LHCN-M2 (cell line): Measurements from ENCODE around the gene SNX9. TPM values are rescaled to one million over a fixed set of nuclear protein-coding genes. Genes with fewer than 3 reads are reported as not detected.

Source experiments
- DNase-seq: peaks from one replicate; pipeline ENCODE4 v3.0.0-alpha.2; 2012; ENCODE audit warnings: low read depth
- total RNA-seq: library from RNA; depleted of rRNA; stranded (reverse); fragments of >200 nt; gene quantifications from 2 replicates; pipeline ENCODE4 v1.2.3, GENCODE V29; 2014

Gene SNX9
- total RNA-seq, 1 experiment from 2014 or later = 15.6 TPM

DNA sequence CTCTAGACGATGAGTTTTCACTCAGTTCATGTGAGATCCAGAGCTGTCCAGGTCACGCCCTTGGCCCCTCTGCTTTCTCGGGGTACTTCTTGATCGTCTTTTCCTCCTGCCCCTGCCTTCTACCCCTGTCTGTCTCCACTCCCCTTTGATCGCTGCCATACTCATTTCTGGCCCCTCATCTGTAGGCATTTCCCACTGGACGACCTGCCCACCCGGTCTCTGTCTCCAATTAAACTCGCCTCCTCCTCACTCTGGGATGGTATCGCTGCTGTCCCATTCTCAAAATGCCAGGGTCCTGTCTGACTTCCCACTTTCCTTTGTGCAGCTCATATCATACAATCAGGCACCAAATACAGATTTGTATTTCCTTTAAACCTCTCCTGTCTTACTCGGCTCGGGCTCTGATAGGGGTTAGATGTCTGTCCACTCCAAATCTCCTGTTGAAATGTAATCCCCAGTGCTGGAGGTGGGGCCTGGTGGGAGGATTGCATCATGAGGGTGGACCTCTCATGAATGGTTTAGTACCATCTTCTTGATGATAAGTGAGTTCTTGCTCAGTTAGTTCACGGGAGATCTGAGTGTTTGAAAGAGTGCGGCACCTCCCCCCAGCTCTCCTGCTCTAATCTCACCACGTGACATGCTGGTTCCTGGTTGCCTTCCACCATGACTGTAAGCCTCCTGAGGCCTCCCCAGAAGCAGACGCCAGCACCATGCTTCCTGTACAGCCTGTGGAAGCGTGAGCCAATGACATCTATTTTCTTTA, 155.2 kb downstream of the SNX9 start:
- no peak for DNase-seq

DNA sequence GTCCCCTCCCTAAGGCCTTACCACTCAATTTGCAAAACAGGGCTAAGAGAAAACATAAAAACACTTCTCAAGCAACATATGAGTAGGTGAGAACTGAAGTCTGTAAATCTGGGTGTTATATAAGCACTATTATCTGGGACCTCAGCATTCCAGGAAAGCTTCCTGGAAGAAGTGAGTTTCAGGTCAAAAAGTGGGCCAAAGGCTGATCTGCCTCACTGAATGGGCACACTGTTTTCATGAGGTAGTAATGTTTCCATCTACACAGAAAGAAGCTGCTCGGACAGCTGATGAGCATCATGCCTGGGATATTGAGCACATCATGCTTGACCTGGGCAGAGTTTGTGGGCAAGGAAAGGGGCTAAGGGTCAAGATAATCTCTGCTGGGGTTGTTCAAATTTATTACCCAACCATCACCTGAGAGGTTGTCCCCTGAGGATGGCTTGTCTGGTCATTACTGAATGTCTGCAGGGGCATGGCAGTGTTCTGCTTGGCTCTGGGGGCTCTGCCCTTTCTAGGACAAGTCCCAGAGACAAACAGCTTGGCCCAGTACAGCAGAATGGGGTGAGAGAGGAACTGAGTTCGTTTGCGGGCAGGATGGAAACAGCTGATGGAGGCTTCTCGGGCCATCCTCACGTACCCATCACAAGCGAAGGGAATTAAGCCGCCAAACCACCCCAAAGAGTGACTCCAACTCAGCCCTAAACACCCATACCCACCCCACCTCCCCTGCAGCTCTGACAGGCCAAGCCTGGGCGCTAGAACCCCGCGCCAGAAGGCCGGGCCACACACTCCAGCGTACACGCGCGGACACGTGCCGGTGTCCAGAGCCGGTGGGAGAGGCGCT, 157.5 kb downstream of the SNX9 start:
- no peak for DNase-seq

DNA sequence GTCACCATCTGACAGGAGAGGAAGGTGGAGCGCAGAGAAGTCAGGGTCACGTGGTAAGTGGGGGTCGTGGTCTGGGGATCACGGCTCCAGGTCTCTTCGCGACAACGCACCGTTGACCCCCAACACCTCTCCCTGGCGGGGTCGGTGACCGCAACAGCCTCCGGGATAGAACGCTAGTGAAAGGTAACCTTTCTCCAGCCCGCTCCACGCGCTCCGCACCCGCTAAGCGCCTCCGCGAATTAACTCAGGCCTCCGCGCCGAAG, 158.0 kb downstream of the SNX9 start:
- no peak for DNase-seq

DNA sequence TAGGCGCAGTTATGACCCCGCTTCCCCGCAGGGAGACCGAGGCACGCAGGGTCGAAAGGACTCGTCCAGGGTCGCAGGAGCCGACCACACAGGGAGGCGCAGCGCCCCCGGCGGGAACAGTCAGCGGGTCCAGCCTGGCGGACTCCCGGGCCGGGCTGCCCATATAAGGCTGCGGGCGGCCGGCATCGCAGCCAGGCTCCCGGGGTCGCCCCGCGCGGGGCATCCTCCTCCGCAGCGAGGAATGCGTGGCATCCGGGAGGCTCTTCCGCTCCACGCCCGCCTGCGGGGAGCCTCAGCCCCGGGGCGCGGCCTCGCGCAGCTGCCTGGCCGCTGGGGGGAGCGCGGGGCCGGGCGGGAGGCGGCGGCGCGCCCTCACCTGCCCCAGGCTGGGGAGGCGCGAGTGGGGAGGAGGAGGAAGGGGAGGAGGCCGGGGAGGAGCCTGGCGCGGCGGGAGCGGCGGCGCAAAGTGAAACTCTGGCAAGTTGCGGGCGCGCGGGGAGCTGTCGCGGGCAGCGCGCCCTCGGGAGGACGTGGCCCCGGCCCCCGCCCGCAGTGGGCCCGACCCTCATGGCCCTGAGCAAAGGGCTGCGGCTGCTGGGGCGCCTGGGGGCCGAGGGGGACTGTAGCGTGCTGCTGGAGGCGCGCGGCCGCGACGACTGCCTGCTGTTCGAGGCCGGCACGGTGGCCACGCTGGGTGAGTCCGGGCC, 158.5 kb downstream of the SNX9 start, which contains the start of gene SYNJ2:
TSS of gene SYNJ2 (plus strand) at position 469 of the 707 bp plus-strand sequence. CDS start at position 568, 99 bp downstream.
- peak; percentile 62 for DNase-seq

DNA sequence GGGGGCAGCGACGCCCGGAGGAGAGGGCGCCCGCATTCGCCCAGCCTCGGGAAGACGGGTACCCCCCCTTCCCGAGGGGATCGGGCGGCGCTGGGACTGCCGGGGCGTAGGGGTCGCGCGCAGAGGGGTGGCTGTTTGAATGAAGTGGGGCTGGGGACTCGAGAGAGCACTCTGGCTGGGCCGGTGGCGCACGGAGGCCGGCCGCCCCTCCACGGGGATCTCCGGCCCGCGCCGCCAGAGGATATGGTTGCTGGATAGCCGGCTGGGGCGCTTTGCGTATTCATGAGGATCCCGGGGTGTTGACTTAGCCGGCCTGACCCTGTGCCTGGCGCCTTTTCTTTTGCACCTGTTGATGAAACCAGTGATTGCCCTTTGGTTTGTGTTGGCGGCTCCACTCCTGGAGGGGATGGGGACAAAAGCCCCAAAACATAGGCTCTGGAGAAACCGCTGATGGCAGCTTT, 159.1 kb downstream of the SNX9 start:
- DNase-seq = peak; percentile 49

DNA sequence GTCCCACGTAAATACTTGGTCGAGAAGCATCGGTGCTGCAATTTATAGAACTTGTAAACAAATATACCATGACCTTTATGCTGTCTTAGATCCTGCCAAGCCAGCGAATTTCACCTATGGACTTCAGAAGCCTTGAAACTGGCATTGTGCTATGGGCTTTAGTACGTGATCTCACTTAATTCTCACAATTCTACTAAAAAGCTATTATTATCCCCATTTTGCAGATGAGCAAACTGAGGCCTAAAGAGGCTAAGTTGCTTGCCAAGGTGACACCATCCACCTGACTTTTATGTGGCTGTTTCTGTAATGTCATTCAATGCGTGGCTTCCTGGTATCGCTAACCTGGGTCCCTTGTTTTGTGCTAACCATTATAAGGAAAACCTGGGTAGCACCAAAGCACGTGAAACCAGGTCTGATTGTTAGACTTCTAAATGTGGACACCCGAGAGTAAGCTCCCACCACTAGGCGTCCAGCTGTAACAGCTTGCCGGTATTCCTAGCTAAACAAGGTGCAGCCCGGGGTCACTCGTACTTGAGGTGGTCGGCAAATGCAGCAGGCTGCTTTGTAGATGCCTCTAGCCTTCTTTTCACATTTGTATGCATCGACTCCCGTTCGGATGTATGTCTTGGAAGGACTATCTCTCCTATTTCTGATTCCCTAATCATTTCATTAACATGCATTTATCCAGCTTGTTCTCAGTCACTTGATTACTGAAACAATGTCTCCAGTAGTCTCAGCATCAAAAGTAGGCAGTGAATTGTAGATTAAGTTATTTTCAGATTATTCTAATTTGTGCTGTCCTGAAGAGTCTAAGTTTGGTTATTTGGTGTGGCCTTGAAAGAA, 159.7 kb downstream of the SNX9 start:
- peak; percentile 22 for DNase-seq

DNA sequence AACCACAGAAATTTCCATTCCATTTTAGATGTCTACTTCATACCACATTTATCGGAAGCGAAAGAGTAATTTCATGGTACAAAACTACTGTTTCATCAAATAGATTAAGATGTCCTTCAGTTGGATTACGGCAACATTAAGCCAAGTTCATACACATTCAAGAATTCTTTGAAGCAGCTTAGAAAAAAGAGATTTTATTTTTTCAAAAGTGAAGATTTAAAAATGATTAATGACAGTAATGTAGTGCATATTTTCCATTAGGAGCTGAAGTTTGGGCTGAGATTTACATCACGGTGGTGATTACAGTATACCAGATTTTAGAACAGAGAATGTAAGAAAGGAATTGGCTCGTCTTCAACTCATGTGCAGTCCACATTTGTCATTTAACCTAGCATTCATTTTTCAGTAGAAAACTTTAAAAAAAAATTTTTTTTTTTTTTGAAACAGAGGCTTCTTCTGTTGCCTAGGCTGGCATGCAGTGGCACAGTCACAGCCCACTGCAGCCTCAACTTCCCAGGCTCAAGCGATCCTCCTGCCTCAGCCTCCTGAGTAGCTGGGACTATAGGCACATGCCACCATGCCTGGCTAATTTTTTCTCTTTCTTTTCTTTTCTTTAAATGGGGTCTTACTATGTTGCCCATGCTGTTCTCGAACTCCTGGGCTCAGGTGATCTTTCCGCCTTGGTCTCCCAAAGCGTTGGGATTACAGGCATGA, 160.5 kb downstream of the SNX9 start:
- no peak for DNase-seq

DNA sequence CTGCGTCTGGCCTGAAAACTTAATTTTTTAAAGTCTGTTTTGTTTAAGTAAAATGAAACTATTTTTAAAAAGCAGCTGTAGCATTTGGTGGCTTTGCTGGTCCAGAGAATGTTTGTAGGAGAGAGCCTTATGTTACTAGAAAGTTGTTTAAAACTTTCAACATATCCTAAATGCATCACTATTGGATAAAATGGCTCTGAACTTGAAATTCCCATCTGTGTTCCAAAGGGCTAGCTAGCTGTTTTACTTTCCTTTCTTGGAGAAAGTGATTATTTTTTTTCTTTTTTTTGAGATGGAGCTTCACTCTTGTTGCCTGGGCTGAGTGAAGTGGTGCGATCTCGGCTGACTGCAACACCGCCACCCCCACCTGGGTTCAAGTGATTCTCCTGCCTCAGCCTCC, 161.1 kb downstream of the SNX9 start:
- DNase-seq = no peak

DNA sequence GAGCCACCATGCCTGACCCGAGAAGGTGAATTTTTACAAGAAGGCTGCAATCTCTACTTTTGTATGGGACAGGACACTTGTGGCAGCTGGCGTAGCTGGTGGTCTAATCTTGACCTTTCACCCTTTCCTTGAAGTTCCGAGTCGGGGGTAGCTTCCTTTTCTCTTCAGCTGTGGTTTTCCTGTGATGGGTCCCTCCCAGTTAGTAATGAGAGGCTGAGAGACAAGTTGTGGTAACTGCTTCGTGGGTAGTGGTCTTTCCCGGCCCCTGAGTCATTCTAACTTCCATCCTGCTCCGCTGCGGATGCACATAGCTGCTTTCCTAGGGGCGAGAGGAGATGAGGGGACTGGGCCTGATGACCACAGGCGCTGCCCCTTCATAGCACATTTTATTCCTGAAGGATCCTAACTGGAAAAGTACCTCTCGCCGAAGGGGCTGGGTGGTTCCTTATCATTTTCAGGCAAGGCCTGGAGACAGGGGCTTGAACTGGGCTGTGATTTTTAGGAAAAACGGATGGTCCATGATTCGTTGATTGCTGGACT, 161.7 kb downstream of the SNX9 start:
- no peak for DNase-seq

DNA sequence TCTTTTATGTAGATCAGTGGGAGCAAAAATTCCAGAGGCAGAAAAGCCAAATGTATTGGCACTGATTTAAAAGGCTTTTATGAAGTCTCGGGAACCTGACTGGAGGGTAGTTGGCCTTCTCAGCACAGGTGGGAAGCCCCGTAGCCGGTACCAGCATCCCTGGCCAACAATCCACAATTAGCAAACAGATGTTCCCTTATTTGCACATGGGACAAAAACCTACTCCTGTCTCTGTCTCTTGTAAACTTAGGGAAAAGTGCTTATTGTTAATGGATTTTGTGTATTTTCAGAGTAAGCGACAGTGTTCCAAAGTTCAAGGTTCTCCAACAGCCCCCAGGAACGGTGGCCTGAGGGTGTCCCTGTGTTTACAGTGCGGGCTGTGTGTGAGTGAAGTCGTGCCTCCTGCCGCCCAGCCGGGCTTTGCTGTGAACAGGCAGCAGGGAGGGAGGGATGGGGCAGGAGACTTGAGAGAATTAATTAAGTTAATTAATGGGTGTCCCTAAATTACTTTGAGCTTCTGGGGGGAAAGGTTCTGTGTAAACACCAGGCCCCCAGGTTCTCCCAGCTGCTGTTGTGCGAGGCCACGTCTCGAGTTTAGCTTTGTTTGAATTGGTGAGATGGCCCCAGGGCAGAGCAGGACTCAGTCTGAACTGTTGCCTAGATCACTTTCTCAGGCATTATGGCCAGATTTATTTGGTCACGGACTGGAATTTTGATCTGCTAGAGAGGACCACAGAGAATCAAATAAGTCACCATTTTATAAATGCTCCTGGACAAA, 162.5 kb downstream of the SNX9 start:
- no peak for DNase-seq

DNA sequence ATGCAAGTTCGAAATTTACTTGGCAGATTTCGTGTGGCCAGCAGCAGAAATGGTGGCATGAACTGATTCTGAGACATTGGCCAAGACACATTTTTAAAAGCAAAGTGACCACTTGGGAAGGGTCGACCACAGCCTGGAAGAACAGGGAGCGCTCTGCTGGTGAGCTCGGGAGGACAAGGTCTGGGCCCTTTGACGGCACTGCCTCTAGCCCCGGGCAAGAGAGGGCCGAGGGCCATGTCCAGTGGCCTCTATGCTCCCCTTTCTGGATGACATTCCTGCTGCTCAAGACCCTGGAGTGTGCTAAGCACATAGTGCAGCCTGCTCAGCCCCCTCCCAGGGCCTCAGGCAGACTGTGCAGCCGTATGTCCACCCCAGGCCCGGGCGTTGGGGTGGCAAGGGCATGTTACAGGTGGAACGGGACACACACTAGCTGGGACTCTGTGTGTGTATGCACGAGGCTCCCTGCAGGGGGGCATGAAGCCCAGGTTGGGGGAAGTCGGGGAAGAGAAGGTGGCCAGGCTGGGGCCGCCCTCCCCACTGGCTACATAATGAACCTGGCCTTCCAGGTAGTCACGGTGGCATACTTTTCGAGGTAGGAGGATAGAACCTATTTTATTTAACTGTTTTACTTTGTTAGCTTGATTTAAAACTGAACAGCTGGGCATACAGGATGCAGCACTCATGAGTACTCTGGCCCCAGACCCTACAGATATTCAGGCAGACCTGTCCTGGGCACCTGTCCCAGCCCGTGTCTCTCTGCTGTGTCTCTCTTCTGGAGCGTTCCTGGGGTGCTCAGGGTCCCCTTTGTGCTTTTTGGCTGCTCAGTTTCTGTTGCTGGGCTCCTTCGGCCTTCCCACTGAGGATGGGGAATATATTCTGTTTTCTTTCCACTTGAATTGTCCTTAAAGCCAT, 165.0 kb downstream of the SNX9 start:
- no peak for DNase-seq

DNA sequence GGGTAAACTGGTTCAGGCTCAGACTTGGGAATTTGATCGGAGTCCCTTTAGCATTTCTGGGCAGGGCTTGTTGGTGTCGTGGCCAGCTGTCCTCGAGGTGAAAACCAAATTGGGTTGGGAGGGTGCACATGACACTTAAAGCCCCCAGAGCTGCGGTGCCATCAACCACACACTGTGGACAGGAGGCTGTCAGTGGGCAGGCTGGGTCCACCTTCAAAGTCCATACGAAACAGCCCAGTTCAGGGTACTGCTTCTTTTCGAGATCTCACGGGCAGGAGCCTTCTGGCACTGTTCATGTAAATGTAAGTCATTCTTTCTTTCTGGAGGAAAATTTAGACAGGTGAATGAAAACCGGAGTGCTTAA, 165.6 kb downstream of the SNX9 start:
- DNase-seq = no peak

DNA sequence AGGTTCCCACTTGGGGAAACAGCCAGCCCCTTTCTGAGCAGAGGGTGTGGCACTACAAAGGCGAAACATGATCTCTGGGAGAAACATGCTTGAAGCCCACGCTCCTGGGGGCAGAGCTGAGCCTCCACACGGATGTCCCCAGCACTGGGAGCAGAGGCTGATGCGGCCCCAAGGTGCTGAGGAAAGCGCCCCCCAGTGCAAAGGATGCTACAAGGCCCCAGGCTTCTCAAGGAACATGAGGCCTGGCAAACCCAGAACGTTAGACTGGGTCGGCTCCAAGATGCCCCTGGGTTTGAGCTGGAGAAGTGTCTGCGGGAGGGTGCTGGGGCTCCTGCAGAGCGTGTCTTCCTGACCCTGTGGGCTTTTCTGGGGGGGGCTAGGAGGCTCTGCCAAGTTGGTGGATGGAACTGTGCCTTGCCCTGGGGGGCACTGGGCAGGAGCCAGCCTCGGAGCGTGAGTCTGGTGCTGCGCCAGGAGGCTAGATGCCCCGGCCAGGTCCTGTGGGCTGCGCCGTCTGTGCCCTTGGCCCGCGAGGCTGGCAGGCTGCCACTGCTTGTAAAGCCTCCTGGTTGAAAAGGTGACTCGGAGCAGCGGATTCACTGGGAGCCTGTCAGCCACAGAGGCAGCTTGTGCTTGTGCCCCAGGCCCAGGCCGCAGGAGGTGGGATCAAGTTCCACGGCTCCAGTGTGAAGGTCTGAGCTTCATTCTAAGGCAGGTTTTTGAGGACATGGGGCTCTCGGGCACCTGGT, 166.7 kb downstream of the SNX9 start:
- peak; percentile 36 for DNase-seq

DNA sequence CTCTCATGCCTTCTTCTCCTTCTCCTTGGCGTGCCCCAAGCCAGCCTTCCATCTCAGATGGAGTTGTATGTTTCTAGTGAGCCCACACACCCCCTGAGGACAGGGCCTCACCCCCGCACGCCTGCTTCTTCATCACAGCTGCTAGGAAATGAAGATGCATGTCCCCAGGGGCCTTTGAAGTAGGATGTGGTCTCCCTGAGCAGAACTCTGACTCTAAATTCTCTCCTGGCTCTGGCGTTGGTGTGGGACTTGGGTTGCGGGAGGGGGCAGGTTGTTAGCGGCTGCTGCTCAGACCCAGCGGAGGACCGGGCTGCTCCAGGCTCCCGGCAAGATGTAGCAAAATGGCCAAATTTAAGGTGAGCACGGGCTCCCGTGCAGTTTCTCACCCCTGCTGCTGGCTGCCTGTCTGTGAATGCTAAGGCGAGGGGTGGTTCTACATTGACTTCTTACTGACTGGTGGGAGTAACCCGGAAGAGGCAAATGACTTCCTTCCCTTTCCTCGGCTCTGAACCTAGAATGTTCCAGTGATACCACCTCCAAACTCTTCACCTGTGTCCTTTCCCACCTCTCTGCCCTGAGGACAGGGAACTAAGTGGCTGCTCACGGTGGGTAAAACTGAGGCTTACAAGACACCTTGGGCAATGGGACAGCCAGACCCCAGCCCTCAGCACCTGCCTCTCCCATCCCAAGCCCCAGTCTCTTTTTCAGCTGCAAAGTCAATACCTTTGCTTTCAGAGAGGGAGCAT, 167.4 kb downstream of the SNX9 start:
- peak; percentile 49 for DNase-seq

DNA sequence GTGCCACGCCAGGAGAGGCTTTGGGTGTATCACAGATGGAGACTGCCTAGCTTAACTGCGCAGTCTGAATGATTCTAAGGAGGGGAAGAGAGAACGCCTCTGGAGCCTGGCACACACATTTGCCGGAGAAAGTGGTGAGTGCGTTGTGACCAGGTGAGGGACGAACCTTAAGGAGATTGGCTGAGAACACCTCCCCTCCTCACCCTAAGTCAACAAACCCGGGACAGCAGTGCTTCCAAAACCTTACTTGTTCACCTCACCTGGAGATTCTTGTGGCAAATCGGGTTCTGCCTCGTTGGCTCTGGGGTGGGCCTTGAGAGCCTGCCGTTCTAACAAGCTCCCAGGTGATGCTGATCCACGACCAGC, 168.0 kb downstream of the SNX9 start:
- no peak for DNase-seq

DNA sequence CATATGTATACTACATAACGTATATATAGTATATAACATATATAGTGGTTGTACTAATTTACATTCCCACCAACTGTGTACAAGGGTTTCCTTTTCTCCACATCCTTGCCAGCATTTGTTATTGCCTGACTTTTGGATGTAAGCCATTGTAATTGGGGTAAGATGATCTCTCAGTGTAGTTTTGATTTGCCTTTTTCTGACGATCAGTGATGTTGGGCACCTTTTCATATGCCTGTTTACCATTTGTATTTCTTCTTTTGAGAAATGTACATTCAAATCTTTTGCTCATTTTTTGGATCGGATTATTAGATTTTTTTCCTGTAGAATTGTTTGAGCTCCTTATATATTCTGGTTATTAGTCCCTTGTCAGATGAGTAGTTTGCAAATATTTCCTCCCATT, 170.0 kb downstream of the SNX9 start:
- DNase-seq = no peak

DNA sequence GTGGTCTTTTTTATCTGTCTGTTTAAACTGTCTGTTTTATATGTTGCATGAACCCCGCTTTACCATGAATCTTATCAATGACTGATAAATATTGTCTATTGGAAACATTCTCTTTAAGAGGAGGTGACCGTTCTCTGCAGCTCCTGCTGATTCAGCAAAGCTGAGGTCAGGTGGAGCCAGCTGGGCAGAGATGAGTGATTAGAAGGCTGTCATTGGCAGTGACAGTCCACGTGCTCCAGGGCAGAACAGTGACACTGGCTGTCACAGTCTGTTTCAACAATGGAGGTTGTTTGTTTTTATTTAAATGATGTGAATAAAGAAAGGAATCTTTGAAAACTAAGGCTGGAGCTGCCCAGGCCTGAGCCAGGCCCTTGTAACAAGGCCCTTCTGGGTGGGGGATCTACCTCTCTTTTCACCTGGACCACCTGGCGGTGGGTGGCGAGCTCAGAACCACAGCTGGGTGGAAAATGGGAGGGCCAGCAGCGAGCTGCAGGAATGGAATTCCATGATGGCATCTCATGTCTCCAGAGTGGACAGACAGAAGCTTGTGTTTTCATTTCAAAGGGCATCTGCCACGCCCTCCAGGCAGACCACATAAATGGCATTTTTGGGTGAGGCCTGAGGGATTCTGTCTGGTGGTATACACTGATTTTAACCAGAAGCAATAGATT, 171.2 kb downstream of the SNX9 start:
- peak; percentile 36 for DNase-seq
